GM12891 (cell line): ENCODE data around the gene RPN1.

Experiments used
- DNase-seq: peaks from one replicate; pipeline ENCODE4 v3.0.0; 2011; ENCODE audit warnings: low spot score; ENCODE audit not compliant: insufficient read length
- FAIRE-seq: peaks from 2 replicates; lab custom pipeline; 2011; peaks lifted over from hg19 to GRCh38; lab: Jason Lieb, UNC
- PAX5 ChIP-seq: IDR thresholded peaks from 2 replicates; pipeline ENCODE4 v1.6.1; 2011; ENCODE audit warnings: low read length, moderate library complexity, mild to moderate bottlenecking; ENCODE audit not compliant: insufficient read depth, severe bottlenecking
- POLR2A ChIP-seq: IDR thresholded peaks from 2 replicates; pipeline ENCODE4 v1.6.1; 2011; ENCODE audit warnings: low read depth, low read length, control low read depth
- POLR2AphosphoS5 ChIP-seq: IDR thresholded peaks from 2 replicates; pipeline ENCODE4 v1.6.1; 2011; ENCODE audit warnings: low read depth, low read length, control low read depth
- POU2F2 ChIP-seq: IDR thresholded peaks from 2 replicates; pipeline ENCODE4 v1.6.1; 2011; ENCODE audit warnings: low read depth, mild to moderate bottlenecking, control low read depth, low read length, moderate library complexity
- SPI1 ChIP-seq: IDR thresholded peaks from 2 replicates; pipeline ENCODE4 v1.6.1; 2011; ENCODE audit warnings: low read depth, low read length, control low read depth
- TAF1 ChIP-seq: IDR thresholded peaks from 2 replicates; pipeline ENCODE4 v1.6.1; 2011; ENCODE audit warnings: low read depth, low read length, control low read depth

Gene RPN1

DNA sequence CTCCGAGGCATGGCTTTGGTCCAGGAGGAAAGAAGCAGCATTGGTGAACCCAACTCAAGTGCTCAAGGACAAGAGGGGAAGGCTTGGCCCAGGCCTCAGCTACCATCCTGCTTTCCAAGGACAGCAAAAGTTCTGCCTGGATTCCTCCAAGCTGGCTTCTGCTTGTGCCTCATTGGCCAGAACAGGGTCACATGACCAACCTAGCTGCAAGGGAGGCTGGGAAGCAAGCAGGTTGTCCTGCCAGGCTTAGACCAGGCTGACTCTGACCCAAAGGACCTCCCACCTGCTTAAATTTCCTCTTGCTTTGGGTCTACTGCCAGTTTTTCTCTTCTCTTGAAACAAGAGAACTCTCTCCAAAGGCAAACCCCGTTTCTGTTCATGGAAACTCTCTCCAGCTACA lies 70.7 kb downstream of the RPN1 start:
- no peak for TF ChIP-seq POLR2A
- TF ChIP-seq POLR2AphosphoS5: no peak
- TF ChIP-seq SPI1: no peak
- no peak for TF ChIP-seq TAF1
- no peak for TF ChIP-seq POU2F2
- TF ChIP-seq PAX5: no peak
- no peak for DNase-seq
- FAIRE-seq: no peak

- TF ChIP-seq SPI1: no peak
- TF ChIP-seq POLR2A: no peak
- no peak for TF ChIP-seq POLR2AphosphoS5
- no peak for TF ChIP-seq TAF1
- no peak for TF ChIP-seq PAX5
- no peak for TF ChIP-seq POU2F2
- no peak for FAIRE-seq
- no peak for DNase-seq
These were observed 72.3 kb downstream of the RPN1 start for GRCh38 chr3:128578346-128578745.

DNA sequence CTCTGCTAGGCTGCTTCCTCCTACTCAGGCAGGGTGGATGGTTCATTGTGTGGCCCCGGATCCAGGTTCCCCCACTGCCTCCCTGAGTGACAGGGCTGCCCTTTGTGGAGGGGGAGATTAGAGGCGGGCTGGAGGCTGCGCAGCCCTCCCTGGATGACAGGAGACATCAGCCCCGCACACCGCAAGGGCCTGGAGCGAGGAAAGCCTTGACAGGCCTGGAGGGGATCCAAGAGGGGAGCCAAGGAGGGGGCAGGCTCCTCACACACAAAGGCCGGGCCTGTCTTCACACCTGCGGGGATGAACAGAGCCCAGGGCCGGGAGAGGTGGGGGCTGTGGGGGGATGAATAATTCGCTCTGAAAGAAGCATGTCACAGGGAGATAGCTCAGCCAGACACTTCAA lies 72.9 kb downstream of the RPN1 start:
- FAIRE-seq (no peak), DNase-seq (no peak)
- TF ChIP-seq TAF1: no peak

DNA sequence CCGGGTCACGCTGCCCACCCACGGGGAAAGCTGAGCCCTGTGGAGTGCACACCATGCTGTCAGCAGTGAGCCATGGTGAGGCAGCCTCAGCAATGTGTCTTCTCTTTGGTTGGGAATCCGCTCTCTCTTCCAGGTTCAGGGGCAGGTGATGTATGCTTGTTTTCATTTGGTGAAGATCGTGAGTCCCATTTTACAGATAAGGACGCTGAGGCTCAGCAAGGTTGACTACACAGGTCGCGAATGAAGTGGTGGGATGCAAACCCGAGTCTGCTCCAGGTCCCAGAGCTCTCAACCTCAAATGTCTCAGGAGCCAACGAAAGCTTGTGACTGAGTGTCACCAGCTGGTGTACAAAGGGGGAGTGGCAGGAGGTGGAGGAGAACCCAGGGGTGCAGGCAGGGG lies 74.3 kb downstream of the RPN1 start:
- TF ChIP-seq PAX5: no peak
- TF ChIP-seq TAF1: no peak
- no peak for TF ChIP-seq POLR2A
- TF ChIP-seq POU2F2: no peak
- TF ChIP-seq SPI1: no peak
- TF ChIP-seq POLR2AphosphoS5: no peak
- no peak for DNase-seq
- FAIRE-seq: no peak

DNA sequence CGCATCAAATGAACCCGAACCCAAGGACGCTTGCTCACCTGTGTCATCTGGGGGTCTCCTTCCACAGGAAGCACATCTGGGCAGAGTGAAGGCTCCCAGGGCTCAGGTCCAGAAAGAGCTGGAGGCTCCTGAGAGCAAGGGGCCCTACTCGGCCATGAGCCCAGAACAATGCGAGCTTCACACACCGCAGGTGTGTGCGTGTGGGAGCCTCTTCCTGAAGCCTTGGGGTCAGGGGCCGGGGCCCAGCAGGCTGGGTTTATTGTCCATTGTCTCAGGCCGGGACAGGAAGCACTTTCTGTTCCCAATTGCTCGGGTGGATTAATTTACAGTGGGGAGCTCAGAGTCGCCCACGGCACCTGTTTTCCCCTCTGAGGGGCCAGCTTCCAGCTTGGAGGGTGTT lies 74.8 kb downstream of the RPN1 start:
- TF ChIP-seq PAX5: no peak
- no peak for TF ChIP-seq POU2F2
- no peak for TF ChIP-seq POLR2AphosphoS5
- no peak for TF ChIP-seq POLR2A
- no peak for TF ChIP-seq SPI1
- TF ChIP-seq TAF1: no peak
- FAIRE-seq (no peak), DNase-seq (no peak)

DNA sequence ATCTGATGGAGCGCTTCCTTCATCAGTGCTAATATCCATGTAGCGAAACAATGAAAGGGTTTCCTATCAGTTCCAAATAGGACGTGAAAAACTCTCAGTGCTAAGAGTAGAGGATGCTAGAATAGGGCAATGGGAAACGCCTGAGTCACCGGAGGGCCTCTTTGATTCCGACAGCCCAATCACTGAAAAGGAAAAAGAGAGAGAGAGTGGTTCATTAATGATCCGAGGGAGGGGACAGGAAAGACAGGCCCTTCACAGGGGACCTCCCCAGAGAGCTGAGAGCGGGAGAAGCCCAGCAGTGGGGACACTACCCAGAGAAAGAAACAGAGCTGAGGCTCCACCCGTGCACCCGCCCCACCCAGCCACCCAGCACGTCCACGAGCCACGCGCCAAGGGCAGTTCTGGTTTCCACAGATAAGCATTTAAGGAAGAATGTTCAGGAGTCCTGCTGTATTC lies 76.9 kb downstream of the RPN1 start:
- no peak for DNase-seq
- TF ChIP-seq PAX5 (no peak), TAF1 (no peak), POLR2AphosphoS5 (no peak), POU2F2 (no peak), SPI1 (no peak), POLR2A (no peak)
- FAIRE-seq: no peak

- no peak for TF ChIP-seq PAX5
- no peak for TF ChIP-seq SPI1
- no peak for TF ChIP-seq POU2F2
- TF ChIP-seq POLR2AphosphoS5: no peak
- no peak for TF ChIP-seq POLR2A
- TF ChIP-seq TAF1: no peak
- FAIRE-seq: no peak
These were observed 77.5 kb downstream of the RPN1 start for GRCh38 chr3:128573160-128573559.

DNA sequence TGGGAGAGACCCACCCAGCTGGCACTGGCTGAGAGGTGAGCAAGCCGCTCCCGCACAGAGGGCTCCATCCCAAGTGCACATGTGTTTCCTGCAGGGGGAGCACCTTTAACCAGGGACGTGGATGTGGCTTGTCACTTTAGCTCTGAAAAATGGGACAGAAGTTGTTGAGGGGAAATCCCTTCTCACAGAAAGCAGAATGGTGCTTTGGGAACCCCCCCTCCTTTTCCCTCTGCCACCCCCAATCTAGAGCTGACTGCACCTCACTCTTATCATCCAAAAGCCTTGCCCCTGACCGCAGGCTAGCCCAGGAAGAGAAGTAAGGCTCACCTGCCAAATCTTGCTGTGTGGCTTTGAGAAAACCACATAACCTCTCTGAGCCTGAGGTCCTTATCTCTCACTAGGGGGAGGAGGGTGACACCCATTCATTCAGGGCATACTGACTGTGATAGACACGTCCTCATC lies 77.9 kb downstream of the RPN1 start:
- FAIRE-seq (peak; percentile 60), DNase-seq (no peak)
- TF ChIP-seq PAX5 (no peak), TAF1 (no peak), SPI1 (no peak), POLR2AphosphoS5 (no peak), POLR2A (no peak), POU2F2 (no peak)

More at GRCh38 chr3:128573160-128573559, 77.5 kb downstream of the RPN1 start:
- no peak for DNase-seq

DNA sequence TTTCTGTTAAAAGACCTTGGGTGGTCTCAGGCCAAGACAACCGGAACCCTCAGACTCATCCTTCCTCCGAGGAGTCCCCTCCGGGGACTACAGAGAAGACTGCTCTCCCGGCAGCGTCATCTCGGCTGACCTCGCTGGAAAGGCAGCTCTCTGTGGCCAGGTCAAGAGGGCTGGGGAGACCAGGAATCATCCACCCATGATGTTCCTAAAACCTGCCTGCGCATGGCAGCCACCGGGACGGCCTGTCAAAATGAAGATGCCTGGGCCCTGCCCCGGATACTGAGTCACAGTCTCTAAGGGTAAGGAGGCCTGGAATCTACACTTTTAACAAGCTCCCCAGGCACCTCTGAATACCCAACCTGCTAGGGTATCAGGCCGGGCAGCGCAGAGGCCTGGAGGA lies 78.6 kb downstream of the RPN1 start:
- TF ChIP-seq PAX5 (no peak), POU2F2 (no peak), SPI1 (no peak)
- FAIRE-seq (no peak), DNase-seq (no peak)
